Suppressor macrophage treated with lipopolysaccharide for 4 hours (primary cell): ENCODE data around the gene PRRT1.

Experiments
- DNase-seq: peaks from one replicate; pipeline ENCODE4 v3.0.0-alpha.2; 2020

Gene PRRT1

DNA sequence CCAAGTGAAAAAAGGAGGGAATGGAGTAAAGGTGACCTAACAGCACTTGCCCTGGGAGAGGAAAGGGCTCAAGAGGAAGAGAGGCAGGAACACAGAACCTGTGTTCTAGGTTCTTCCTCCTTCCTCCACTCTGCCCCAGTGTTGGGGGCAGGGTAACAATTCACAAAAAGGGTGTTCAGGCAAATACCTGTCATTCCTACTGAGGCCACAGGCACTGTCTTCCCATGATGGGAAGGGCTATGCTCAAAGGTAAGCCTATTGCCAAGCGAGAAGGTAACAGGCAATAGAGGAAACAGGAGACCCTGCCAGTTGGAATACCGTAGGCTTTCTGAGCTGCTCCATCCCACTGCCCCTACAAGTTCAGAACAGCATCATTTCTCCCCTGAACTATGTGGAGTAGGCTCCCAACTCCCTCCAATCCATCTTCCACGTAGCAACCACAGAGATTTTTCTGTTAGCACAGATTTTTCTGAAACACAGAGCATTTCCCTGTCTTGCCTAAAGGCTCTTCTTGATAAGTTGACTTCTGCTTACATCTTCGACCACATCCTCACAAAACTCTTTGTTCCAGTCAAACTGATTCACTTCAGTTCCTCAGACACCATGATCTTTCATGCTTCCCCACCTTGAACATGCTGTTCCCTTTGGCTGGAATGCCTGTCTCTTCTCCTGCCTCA lies 21.4 kb upstream of the PRRT1 start:
- no peak for DNase-seq

DNA sequence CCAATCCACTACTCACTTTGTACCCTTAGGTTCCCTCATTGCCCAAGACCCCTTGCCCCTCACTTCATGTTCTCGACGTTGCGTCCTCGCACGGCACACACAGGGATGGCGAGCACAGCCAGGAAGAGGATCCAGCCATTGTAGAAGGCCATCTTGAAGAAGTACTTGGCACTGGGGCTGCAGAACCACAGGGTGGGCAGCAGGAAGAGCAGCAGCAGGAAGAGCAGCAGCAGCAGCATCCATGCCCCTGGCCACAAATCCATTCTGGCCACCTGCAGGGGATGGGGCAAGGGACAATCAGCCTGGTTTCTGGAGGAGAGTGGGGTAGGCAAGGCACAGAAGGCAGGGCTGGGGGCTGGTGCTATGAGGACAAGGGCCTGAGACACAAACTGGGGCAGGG lies 19.5 kb upstream of the PRRT1 start:
- no peak for DNase-seq

DNA sequence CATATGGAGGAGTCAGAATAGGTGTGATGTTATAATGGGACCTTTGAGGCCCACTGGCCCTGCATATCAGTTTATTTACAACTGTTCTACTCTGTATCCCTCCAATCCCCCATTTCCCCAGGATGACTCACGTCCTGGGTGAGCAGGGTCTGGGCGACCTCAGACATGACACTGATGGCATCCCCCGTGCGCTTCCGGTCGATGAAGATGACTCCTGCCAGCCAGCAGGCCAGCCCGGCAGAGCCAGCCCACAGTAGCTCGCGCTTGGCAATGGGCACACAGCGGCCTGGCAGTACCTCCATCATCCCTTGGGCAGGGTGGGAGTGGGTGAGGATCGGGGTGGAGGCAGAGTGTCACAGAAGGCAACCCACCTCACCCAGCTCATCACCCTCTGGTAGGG lies 18.6 kb upstream of the PRRT1 start:
- DNase-seq: no peak

DNA sequence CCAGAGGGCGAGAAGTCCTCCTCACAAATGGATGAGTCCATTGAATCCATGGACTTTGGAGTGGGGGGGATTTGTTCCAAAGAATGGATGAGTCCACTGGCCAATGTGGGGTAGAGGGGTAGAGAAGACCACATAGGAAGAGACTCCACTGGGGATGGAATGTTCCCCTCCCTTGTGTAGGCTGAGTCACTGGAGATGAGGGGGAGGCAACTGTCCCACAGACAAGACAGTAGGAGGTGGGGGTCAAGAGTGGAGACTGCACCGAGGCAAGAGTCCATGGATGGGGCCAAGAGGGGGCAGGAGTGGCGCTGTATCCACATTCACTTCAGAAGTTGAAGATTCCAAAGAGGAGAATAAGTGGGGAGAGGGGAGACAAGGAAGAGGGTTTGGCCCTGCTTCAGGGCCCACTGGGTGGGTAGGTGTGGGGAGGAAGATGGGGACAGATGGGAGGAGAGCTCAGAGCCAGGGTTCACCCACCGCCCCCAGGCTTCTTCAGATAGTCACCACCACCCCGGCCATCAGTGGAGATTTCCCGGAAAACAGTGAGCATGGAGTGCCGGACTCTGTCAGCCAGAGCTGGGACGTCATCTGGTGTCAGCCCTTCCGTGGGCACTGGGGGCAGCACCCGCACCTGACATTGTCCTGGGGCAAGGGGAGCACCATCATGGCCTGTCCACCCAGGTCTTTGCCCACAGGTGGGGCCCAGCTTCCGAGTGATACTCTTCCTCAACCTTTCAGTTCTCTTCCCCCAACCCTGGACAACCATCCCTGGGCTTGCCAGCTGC lies 17.3 kb upstream of the PRRT1 start:
- no peak for DNase-seq

DNA sequence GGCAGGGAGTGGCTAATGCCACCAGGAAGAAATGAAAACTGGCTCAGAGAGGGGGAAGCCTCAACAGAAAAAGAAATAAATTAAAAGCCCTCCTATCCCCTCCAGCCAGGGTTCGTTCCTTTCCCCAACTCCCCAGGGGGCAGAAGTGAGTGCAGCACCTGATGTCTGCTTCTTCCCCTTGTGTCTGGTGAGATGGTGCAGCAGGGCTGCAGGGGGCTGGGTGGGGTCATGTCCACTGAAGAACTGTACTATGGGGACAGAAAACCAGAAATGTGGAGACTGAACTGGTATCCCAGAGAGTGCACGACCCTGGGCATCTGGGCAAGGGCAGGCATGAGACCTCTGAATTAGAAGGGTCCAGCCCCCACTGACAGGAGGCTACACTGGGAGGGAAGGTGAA lies 16.6 kb upstream of the PRRT1 start:
- DNase-seq: no peak

DNA sequence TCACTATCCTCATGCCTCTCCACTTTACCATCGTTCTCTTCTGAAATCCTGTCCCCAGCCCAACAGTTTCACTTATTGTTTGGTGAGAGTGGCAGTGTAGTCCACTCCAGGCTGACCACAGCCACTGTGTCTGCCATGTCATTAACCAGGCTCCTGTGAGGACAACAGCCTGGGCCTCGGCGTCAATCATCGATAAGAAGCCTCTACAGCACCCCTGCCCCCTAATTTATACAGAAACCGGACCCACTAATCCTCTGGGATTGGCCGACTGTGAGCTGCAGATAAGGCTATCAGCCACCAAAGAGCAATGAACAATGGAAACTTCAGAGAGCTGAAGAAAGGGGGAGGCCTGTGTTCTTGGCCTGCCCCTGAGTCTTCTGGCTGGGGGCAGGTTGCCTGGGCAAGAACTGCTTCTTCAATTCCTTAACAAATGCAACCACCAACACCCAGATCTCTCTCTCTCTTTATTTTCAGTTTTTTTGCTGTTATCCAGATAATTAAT lies 16.1 kb upstream of the PRRT1 start:
- DNase-seq: no peak

DNA sequence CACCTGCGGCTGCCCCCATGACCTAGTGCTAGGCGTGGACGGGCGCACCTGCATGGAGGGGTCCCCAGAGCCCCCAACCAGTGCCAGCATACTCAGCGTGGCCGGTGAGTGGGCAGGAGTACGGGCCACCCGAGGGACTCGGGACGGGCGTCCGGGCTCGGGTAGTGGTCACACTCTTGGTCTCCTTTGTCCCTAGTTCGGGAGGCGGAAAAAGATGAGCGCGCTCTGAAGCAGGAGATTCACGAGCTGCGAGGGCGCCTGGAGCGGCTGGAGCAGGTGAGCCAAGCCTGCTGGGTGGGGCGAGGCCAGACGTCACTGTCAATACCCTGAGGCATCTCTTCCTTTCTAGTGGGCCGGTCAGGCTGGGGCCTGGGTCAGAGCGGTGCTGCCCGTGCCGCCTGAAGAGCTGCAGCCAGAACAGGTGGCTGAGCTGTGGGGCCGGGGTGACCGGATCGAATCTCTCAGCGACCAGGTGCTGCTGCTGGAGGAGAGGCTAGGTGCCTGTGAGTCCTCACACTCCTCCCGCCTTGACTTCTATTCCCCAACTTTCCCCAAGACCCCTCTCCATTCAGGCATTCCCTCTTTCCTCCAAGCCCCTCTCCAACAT lies 15.5 kb upstream of the PRRT1 start:
- no peak for DNase-seq

DNA sequence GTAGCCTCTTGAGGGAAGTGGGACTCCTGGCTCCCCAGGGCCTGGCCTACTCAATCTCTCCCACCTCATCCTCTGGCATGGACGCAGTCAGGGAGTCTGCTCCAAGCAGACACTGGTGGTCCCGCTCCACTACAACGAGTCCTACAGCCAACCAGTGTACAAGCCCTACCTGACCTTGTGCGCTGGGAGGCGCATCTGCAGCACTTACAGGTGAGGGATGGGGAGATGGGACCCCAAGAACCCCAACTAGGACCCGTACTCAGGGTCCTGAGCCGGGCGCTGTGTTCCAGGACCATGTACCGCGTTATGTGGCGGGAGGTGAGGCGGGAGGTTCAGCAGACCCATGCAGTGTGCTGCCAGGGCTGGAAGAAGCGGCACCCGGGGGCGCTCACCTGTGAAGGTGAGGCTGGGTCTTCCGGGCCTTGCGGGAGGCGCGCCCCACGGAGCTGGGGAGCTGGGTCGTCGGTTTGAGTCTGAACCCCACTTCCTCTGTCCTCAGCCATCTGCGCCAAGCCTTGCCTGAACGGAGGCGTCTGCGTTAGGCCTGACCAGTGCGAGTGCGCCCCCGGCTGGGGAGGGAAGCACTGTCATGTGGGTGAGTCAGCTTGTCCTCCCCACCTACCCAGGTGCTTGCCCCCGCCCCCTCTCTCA lies 14.8 kb upstream of the PRRT1 start:
- no peak for DNase-seq

DNA sequence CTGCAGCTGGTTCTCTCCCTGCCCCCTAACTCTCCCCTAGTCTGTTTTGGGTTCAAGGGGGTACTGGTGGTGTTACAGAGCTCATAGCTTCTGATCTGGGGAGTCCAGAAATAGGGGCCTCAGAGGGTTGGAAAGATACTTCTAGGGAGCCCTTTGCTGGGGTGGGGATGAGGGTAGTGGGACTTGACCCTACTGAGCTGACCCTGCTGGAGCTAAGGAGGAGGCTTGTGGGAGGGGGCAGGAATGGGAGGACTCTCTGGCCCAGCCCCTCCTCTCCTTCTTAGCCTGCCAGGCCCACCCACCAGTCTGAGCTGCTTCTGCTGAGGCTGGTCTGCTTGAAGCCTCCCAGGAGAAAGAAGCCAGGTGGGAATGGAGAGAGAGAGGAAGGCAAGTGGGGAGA lies 12.6 kb upstream of the PRRT1 start, which contains the start of gene EGFL8:
Gene EGFL8 (plus strand): TSS at position 301 of the 400 bp plus-strand sequence. CDS start 1,571 bp downstream, outside the sequence.
- no peak for DNase-seq

DNA sequence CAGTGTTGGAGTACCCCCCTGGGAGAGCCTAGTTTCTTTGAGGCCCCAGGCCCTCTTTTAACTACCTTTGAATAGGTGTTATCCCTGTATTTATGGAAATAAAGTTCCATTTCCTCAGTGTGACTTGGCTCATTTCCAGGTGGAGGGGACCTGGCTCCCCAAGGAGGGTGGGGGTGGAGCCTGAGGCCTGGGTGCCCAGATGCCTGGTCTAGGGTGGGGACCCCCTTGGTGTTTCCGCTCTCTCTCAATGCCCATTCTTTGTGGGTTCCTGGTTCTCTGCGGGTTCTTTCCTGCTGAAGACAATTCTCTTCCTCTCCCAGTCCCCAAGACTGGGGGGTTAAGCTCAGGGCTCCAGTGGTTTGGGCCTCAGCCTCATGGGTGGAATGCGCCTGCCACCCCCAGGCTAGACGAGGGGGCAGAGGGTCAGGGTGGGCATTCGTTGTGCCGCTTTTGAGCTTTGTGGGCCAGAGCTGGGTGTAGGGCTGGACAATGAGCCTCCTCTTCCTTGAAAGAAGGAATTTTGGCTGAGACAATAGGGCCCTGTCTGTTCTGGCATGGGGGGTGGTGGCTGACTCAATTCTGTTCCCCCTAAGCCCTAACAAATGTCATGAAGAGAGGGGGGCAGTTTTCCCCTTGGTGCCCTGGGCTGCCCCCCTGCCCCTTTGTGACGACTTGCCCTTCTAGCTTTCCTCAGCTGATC lies 12.0 kb upstream of the PRRT1 start:
- no peak for DNase-seq

DNA sequence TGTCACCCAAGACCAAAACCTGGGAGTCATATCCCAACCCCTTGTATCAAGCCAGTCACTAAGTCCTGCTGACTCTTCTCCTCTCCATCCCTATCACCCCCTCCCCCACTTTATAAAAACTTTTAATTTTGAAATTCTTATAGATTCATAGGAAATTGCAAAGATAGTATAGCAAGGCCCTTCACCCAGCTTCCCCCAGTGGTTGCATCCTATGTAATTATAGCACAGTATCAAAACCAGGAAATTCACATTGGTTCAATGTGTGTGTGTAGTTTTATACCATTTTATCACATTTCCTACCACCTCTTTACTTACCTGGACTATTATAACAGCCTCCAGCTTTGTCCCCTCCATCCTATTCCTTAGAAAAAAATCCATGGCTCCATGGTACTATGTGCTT lies 6.3 kb upstream of the PRRT1 start:
- DNase-seq: no peak

DNA sequence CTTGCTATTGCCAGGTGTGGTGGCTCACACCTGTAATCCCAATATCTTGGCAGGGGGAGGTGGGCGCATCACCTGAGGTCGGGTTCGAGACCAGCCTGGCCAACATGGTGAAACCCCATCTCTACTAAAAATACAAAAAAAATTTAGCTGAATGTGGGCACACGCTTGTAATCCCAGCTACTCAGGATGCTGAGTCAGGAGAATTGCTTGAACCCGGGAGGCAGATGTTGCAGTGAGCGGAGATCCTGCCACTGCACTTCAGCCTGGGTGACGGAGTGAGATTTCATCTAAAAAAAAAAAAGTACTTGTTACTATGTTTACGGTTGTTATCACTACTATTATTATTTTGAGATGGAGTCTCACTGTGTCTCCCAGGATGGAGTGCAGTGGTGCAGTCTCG lies 5.2 kb upstream of the PRRT1 start:
- DNase-seq: no peak

DNA sequence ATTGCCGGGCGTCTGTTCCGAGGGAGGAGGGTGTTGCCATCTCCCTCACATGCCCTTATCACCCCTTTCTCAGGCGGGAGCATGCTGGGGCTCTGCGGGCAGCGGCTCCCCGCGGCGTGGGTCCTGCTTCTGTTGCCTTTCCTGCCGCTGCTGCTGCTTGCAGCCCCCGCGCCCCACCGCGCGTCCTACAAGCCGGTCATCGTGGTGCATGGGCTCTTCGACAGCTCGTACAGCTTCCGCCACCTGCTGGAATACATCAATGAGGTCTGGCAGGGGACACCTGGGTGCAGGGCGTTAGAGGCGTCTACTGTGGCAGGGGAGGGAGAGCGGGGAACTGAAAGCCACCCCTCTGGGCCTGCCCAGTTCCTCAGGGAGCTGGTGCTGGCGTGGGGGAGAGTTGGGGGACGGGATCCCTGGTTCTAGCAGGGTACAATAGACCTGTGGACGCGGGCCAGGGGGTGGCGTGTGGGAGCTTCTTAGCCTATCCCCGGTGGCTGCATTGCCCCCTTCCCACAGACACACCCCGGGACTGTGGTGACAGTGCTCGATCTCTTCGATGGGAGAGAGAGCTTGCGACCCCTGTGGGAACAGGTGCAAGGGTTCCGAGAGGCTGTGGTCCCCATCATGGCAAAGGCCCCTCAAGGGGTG lies 2.9 kb upstream of the PRRT1 start:
- peak; percentile 23 for DNase-seq

DNA sequence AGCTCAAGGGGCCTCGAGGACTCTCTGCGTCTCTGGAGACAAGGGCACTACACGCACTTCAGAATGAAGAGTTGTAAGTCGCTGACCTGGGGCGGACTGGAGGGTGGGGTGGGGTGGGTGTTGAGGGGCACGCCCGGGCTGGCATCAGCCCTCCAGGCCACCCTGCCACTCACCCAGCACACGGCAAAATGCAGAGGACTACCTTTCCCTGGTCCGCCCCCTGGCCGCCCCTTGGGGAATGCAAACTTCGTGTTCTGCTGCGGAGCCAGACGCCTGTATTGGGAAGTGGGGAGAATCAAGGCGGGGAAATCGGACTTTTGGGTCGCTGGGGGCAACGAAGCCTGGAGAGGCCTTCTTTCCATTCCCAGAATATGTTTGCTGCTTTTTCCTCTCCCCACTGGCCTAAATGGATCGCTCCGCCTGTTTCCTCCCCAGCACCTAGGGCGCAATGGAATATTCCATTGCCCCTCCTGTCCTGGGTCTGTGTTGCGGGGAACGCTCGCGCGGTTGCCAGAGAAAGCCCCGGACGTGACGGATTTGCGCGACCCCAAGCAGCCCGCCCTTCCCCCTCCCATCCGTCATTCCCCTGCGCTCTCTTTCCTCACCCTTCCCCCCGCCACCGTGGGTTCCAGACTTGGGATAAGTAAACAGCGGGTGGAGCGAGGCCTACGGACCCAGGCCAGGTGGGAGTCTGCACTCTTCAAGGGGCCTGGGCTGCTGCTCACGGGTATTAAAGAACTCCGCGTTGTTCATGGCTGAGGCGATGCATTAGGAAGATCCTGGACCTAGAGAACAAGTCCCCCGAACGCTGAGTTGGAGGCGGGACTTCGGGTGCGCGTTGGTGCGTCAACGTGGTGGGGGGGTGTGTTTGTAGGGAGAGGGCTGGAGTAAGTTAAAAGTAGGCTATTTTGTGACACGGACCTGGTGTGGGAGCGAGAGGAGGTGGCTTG lies 2.1 kb upstream of the PRRT1 start, which contains the start of gene PPT2:
Gene PPT2 (plus strand): TSS at position 578 of the 950 bp plus-strand sequence. CDS start 454 bp downstream, outside the sequence.
- peak; percentile 38 for DNase-seq

DNA sequence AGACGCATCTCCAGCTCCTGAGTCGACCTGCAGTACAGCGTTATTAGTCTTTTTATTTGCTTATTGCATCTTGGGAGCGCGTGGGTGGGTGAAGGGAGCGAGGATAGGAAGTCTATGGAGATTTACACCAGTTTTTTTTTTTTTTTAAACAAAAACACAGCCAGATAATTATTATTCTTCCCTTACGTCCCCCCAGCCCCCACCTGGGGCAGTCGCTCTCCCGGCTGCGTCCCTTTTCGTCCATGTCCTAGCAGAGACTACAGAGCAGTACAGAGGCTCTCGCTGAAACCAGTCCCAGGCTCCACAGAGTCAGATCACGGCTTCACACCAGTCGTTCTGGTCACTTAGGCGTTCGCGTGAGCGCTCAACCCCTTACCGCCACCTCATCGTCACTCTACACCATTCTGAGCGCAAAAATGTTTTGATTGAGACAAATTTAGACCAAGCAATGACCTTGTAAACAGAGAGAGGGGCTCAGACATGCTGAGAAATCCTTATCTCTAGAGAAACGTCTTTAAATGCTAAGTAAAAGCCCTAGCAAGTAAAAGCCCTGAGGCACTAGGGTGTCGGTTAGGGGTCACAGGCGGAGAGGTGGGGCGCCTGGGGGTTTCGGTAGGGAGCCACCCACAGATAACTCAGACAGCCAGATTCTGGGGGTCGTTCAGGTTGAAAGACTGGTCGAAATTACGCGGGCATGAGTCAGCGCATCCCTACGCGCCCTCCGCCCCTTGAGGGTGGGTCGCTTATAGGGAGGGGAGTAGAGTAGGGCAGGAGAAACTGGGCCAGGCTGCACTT lies 1.2 kb upstream of the PRRT1 start:
- DNase-seq: no peak

DNA sequence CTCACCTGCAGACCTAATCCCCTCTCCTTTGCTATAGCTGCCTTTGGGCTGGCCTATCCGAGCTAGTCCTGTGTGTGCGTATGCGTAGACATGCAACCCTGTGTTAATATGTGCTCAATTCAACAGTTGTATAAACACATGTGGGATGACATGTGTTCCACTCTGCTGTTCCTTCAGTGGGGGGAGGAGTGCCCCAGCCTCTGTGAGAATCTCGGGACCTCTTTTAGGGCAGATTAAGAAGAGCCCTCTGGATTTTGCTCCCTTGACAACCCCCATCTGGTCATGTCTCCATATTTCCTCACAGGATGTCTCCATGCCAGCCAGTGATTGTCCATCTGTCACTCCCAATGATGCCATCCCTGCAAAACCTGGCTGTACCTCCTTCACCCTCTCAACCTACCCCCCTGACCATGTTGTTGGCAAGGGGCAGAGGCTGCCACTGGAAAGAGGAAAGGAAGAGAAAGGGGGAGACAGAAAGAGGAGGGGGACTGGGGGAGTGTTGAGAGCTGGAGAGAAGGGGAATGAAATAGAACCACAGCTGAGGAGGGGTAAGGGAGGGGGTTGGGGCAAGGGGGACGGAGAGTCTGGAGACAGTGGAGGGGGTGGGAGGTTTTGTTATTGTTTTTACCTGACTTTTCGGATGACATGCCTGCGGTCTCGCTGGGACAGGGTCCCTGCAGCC lies 417 bp downstream of the PRRT1 start:
- no peak for DNase-seq

DNA sequence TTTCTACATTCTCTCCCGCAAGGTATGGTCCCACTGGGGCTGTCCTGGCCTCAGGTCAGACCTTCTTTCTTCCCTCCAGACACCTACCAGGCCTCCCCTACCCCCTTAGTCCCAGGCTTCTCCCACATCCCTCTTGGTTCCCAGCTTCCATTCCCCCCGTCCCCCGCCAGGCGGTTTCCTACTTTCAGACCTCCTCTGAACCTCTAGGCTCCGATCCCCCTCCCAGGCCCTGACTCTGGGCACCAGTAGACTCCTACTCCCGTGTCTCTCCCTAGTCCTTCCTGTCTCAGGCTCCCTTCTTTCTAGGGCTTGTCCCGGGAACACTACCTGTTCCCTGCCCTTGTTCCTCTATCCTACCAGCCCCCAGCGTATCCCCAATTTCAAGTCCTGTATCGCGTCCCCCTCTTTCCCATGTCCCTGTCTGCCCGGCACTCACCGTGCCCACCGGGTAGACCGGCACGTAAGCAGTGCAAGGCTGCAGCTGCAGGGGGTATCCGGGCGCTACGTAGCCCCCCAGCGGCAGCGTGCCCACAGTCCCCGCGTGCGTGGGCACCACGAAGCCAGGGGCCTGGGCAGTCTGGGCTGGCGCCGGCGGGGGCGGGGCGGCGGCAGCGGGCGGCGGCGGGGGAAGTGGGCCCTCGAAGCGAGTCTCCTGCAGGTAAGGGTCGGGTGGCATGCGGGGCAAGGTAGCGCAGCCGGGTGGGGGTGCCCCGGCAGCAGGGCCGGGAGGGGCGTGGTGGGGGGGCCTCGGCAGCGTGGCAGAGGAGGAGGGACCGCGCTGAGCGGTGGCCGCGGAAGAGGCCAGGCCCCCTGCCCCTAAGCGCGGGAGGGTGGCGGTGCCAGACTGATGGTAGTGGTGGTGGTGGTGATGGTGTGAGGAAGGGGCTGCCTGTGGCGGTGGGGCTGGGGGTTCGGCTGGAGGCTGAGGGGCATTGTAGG lies 1.5 kb downstream of the PRRT1 start:
- DNase-seq: no peak

DNA sequence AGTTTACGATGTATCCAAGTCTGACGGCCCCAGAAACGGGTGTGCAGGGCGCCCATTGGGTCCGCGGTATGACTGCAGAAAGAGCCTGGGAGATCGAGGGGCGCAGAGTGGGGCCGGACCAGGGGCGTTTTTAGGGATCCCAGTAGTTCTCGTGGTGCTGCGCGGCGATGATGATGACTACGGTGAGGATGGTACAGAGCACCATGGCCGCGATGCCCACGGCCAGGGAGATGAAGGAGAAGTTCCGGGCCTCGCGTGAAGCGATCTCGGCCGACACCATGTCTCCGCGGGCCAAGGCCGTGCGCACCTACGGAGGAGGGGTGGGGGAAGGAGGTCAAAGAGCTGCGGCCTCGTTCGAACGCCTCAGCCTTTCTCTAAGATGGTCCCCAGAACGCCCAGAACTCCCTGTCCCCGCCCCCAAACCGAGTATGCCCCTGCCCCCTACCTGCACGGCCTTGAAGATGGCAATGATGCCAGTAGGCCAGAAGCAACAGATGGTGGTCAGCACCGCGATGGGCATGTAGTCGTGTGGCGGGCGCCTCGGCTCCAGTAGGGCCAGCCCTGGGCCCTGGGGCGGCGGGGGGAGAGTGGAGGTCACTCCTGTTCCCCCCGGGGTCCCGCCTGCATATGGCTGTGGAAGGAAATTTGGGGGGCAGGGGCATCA lies 2.5 kb downstream of the PRRT1 start:
- no peak for DNase-seq
